Lung (tissue), 12 donors: Measurements from ENCODE around the gene DNAI7. TPM values are rescaled to one million over a fixed set of nuclear protein-coding genes. Genes with fewer than 3 reads are reported as not detected.

Experiments used
- ATAC-seq: fragments of 200-7000 bp; cut with Tn5 transposase; one replicate; pipeline ENCODE4 v1.9.1; 2020; ENCODE audit warnings: moderate number of reproducible peaks; ENCODE audit not compliant: insufficient read depth, low FRiP score
- DNase-seq, 3 donors: peaks; one replicate each; pipeline ENCODE4 v3.0.0-alpha.2; 2013 to 2017
- H3K27ac ChIP-seq, 2 donors: one replicate each; pipeline ENCODE4 v1.5.1; 2013; ENCODE audit warnings: mild to moderate bottlenecking in 2 of 2, moderate library complexity in 2 of 2, control low read depth in 1 of 2, inconsistent platforms in 1 of 2, low read depth in 1 of 2, low read length in 1 of 2
- H3K27me3 ChIP-seq, 3 donors: one replicate each; pipeline ENCODE4 v1.5.1; 2013; ENCODE audit warnings: low read length in 2 of 3; ENCODE audit not compliant: control insufficient read depth in 3 of 3, insufficient read depth in 3 of 3
- H3K36me3 ChIP-seq, 4 donors: one replicate each; pipeline ENCODE4 v1.5.1; 2013; ENCODE audit warnings: low read length in 4 of 4, mild to moderate bottlenecking in 1 of 4, moderate library complexity in 1 of 4; ENCODE audit not compliant: control insufficient read depth in 4 of 4, insufficient read depth in 4 of 4
- H3K4me1 ChIP-seq, 5 donors: one replicate each; pipeline ENCODE4 v1.5.1; 2013; ENCODE audit warnings: low read length in 5 of 5, mild to moderate bottlenecking in 2 of 5, moderate library complexity in 1 of 5; ENCODE audit not compliant: control insufficient read depth in 5 of 5, insufficient read depth in 5 of 5
- H3K4me3 ChIP-seq: one replicate; pipeline ENCODE4 v1.5.1; 2013; ENCODE audit warnings: mild to moderate bottlenecking, control low read depth, moderate library complexity
- H3K9ac ChIP-seq, 2 donors: one replicate each; pipeline ENCODE4 v1.5.1; 2013; ENCODE audit warnings: low read length in 2 of 2, control low read depth in 1 of 2; ENCODE audit not compliant: insufficient read depth in 1 of 2
- H3K9me3 ChIP-seq, 4 donors: one replicate each; pipeline ENCODE4 v1.5.1; 2013; ENCODE audit warnings: low read length in 3 of 4, mild to moderate bottlenecking in 1 of 4, moderate library complexity in 1 of 4; ENCODE audit not compliant: control insufficient read depth in 4 of 4, insufficient read depth in 3 of 4
- WGBS, 2 donors: extraction: QIAGEN DNeasy Blood & Tissue Kit; methylation state at CpG; one replicate each; pipeline ENCODE4 v1.1.7; 2013; 5-methylcytosine and 5-hydroxymethylcytosine counted together
- polyA plus RNA-seq, 2 donors: library from polyadenylated mRNA; stranded (reverse); fragments of 200-250 nt; gene quantifications; one replicate each; pipeline ENCODE4 v1.2.1, GENCODE V29; 2013
- total RNA-seq, 2 donors: library from RNA; depleted of rRNA in 1 of 2; stranded (reverse); fragments of >200 nt in 1 of 2; gene quantifications; one replicate each; pipeline ENCODE4 v1.2.1, GENCODE V29; 2014 to 2021
- TF ChIP-seq, protein P1 (sequence below): IDR thresholded peaks from 2 replicates; pipeline ENCODE4 v1.5.1; 2012; ENCODE audit warnings: mild to moderate bottlenecking; ENCODE audit errors: control extremely low read depth, extremely low read depth
- donor health status: control.
- donor health status: control.
- donor health status: Bipolar disorder and iron deficiency.
- donor health status: healthy.
- donor health status: DM: yes; HTN: yes; CAD: no.

Gene DNAI7
- total and polyA plus RNA-seq, 4 donors = 2.0 to 11.9 (median 5.7) TPM

DNA sequence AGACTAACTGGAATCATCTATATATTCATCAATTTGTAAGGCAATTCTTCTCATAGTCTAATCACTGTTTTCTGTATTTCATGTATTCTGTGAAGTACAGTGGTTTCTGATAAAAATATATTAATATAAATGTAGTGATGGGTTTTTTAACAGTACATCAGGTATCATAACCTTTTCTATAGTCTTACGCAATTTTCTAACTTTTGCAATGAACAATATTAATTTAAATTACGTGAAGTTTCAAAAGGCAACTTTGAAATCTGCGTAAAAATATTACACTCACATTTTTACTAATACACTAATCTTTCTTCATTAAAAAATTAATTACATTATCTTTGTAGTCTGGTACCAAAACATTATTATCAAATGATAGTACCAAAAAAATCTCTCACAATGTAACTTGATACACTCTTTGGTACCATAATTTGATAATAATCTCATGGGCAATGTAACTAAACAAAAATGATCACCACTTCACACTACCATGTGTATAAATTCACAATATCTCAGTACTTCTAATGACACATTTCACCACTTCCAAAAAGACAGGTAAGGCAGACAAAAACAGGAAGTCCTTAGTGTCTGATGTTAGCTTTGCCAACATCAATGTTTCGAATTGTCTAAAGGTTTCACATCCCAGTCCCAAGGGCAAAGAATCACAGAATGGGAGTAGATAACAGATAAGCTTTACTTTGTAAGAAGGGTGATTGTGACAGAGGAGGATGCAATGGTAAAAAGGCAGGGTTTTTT is 8.7 kb downstream of the DNAI7 start:
- WGBS, 2 donors = 66 to 89% methylated on average over 4 of the region's 4 CpGs
- no peak overlapping the region for H3K4me3 ChIP-seq
- H3K27me3 ChIP-seq = no peaks in the 10 kb centered on the region

DNA sequence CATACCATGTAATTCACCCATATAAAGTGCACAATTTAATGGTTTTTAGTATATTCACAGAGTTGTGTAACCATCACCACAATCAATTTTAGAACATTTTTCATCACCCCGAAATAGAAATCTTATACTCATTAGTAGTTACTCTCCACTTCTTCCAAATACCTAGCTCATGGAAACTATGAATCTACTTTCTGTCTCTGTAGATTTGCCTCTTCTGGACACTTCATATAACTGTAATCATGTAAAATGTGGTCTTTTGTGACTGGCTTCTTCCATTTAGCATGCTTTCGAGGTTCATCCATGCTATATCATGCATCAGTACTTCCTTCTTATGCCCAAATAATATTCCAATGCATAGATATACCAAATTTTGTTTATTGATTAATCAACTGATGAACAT is 10.8 kb downstream of the DNAI7 start:
- Histone ChIP-seq H3K4me3 (no peak overlapping the region), H3K4me1 (no peaks in the 10 kb centered on the region), H3K9me3 (no peaks in the 10 kb centered on the region), H3K9ac (no peak overlapping the region), H3K36me3 (no peaks in the 10 kb centered on the region), H3K27ac (no peak overlapping the region), H3K27me3 (no peaks in the 10 kb centered on the region)
- ATAC-seq (no peak), DNase-seq (no peak)
- TF ChIP-seq, protein P1, sequence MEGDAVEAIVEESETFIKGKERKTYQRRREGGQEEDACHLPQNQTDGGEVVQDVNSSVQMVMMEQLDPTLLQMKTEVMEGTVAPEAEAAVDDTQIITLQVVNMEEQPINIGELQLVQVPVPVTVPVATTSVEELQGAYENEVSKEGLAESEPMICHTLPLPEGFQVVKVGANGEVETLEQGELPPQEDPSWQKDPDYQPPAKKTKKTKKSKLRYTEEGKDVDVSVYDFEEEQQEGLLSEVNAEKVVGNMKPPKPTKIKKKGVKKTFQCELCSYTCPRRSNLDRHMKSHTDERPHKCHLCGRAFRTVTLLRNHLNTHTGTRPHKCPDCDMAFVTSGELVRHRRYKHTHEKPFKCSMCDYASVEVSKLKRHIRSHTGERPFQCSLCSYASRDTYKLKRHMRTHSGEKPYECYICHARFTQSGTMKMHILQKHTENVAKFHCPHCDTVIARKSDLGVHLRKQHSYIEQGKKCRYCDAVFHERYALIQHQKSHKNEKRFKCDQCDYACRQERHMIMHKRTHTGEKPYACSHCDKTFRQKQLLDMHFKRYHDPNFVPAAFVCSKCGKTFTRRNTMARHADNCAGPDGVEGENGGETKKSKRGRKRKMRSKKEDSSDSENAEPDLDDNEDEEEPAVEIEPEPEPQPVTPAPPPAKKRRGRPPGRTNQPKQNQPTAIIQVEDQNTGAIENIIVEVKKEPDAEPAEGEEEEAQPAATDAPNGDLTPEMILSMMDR = no peak
- WGBS, 2 donors = 74 to 92% methylated on average over 2 of the region's 2 CpGs

More for the DNA sequence above, 8.7 kb downstream of the DNAI7 start:
- DNase-seq (no peak), ATAC-seq (no peak)
- no peaks in the 10 kb centered on the region for H3K36me3 ChIP-seq
- no peak overlapping the region for H3K27ac ChIP-seq
- TF ChIP-seq, protein P1 = no peak
- no peaks in the 10 kb centered on the region for H3K9me3 ChIP-seq
- H3K9ac ChIP-seq = no peak overlapping the region
- H3K4me1 ChIP-seq = no peaks in the 10 kb centered on the region

- DNase-seq (no peak), ATAC-seq (no peak)
- H3K4me3 ChIP-seq = no peak overlapping the region
- no peaks in the 10 kb centered on the region for H3K9me3 ChIP-seq
- H3K27me3 ChIP-seq = no peaks in the 10 kb centered on the region
- H3K9ac ChIP-seq = no peak overlapping the region
- no peak overlapping the region for H3K27ac ChIP-seq
- H3K36me3 ChIP-seq = no peaks in the 10 kb centered on the region
- H3K4me1 ChIP-seq = no peaks in the 10 kb centered on the region
- TF ChIP-seq, protein P1 = no peak
- 79 to 83% methylated on average over 3 of the region's 3 CpGs for WGBS, 2 donors
Measured at GRCh38 chr12:25182765-25183164, 12.2 kb downstream of the DNAI7 start.

- H3K9me3 ChIP-seq = no peaks in the 10 kb centered on the region
- H3K4me3 ChIP-seq = no peak overlapping the region
- H3K9ac ChIP-seq = no peak overlapping the region
- no peak overlapping the region for H3K27ac ChIP-seq
- no peak for DNase-seq
- H3K4me1 ChIP-seq = no peaks in the 10 kb centered on the region
- H3K27me3 ChIP-seq = no peaks in the 10 kb centered on the region
- H3K36me3 ChIP-seq = no peaks in the 10 kb centered on the region
- 91 to 96% methylated on average over 6 of the region's 6 CpGs for WGBS, 2 donors
- TF ChIP-seq, protein P1 = no peak
- no peak for ATAC-seq
Measured at GRCh38 chr12:25162866-25163265, 32.1 kb downstream of the DNAI7 start.
